ENCODE measurements around the gene TRAPPC10. TPM values are rescaled to one million over a fixed set of nuclear protein-coding genes. Genes with fewer than 3 reads are reported as not detected.

Gene TRAPPC10
- polyA plus RNA-seq, 3 donors, result 5.1 to 15.7 (median 10.9) TPM

DNA sequence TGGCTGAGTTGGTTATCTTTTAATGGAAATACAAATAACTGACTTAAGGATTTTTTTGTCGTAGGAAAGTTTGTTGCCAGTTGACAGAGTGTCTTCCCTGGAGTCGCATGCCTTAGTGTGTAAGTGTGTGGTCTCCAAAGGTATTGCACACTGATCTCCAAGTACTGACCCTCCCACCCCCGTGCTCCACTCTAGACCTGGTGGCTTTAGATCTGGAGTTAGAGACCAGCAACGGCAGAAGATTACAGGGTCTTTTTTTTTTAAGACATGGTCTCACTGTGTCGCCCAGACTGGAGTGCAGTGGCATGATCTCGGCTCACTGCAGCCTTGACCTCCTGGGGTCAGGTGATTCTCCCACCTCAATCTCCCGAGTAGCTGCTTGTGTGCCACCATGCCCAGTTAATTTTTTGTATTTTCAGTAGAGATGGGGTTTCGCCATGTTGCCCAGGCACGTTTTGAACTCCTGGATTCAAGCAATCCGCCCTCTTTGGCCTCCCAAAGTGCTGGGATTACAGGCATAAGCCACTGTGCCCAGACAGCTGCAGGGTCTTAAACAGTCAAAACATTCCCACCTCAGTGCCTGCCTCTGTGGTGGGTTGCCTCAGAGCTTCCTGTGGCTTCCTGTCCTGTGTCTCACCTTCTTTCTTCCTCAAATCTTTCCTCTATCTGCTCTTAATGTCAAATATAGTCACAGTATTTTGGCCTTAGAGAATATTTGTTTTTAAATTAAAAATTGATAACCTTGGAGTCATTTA lies 6.9 kb downstream of the TRAPPC10 start:
- no peak overlapping the region for H3K27ac ChIP-seq (ENCODE audit: low read depth, low read length)
- 57 to 74% (median 73%) methylated on average over 10 of the region's 10 CpGs for WGBS, 3 donors

DNA sequence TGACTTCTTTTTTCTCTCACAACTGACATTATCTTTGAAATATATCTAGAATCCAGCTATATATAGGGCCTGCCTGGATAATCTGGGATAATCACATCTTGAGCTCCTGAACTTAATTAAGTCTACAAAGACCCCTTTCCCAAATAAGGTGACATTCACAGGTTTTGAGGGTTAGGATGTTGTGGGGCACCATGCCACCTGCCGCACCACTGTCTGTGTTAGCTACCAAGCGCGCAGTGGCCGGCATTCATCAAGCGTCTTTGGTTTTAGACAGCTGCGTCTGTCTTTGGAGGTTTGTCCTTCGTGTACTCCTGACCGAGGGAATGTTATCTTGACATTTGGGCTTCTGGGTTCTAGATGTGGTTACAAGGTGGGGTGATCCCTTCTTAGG lies 7.5 kb downstream of the TRAPPC10 start:
- 87 to 95% (median 94%) methylated on average over 8 of the region's 8 CpGs for WGBS, 3 donors
- H3K27ac ChIP-seq (ENCODE audit: low read depth, low read length), result no peak overlapping the region

DNA sequence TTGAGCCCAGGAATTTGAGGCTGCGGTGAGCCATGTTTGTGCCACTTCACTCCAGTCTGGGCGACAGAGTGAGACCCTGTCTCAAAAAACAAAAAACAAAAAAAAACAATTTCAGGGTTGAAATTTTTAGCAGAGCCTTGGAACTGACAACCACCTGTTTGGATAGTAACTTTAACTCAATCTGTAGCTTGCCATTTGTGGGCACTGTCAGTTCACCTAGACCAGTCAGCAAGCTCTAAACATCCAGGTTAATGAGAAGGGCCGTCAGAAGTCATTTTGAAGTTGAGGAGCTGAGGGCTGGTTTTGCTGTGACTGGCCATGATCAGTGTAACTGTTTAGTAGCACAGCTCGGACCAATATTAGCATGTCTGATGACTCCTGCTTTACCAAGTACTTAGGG lies 8.4 kb downstream of the TRAPPC10 start:
- WGBS, 3 donors, result 83 to 87% (median 85%) methylated on average over 4 of the region's 4 CpGs
- no peak overlapping the region for H3K27ac ChIP-seq (ENCODE audit: low read depth, low read length)

DNA sequence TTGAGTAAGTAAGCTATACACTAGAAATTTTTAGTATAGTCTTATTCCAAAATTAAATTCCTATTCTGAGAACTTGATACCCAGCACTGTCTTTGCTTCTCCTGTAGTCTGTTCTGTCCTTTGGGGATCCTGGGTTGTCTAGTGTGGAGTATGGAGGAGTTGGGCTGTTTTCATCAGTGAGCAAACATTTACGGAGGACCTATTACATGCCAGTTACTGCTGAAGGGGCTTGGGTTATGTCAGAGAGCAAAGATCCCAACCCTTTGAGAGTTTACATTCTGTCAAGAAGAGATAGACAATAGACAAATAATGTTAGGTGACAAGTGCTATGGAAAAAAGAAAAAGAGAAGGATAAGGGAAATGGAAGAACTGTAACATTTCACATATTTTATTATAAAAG lies 9.0 kb downstream of the TRAPPC10 start:
- WGBS, 3 donors, result 60 to 78% (median 77%) methylated on average over 1 of the region's 1 CpG
- no peak overlapping the region for H3K27ac ChIP-seq (ENCODE audit: low read depth, low read length)

DNA sequence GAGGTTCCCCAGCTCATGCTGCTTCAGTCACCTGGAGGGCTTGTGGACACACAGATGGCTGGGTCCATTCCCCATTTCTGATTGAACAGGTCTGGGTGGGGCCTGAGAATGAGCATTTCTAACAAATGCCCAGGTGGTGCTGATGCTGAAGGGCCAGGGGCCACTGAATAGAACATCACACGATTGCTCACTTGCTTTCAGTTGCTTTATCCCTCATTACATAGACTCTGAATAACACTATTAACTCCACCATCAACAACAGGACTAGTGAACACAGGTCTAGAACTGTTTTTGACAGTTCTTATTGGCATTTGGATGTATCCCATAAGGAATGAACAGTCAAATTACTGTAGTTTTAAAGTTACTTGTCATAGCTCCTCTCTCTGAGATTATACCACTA lies 12.1 kb downstream of the TRAPPC10 start:
- H3K27ac ChIP-seq (ENCODE audit: low read depth, low read length), result no peak overlapping the region
- WGBS, 3 donors, result 44 to 83% (median 66%) methylated on average over 1 of the region's 1 CpG

DNA sequence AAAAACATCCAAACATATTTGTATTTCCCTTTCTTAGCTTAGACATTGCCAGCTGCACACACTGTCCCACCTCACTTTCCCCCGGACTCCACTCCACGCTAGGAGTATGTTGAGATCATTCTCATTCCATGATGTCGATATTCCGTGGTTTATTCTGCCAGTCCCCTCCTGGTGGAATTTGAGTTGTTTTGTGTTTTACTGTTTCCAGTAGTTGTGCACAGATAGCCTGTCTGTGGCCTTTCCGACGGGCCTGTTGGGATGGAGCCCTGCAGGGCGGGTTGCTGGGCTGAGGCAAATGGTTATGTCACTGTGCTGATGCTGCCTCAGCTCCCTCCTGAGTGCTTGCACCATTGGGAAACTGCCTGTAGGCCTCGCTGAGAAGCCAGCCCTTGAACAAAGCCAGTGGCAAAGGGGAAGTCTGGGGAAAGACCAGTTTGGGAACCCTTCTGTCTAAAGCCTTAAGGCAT lies 12.8 kb downstream of the TRAPPC10 start:
- no peak overlapping the region for H3K27ac ChIP-seq (ENCODE audit: low read depth, low read length)
- 33 to 78% (median 41%) methylated on average over 8 of the region's 8 CpGs for WGBS, 3 donors

DNA sequence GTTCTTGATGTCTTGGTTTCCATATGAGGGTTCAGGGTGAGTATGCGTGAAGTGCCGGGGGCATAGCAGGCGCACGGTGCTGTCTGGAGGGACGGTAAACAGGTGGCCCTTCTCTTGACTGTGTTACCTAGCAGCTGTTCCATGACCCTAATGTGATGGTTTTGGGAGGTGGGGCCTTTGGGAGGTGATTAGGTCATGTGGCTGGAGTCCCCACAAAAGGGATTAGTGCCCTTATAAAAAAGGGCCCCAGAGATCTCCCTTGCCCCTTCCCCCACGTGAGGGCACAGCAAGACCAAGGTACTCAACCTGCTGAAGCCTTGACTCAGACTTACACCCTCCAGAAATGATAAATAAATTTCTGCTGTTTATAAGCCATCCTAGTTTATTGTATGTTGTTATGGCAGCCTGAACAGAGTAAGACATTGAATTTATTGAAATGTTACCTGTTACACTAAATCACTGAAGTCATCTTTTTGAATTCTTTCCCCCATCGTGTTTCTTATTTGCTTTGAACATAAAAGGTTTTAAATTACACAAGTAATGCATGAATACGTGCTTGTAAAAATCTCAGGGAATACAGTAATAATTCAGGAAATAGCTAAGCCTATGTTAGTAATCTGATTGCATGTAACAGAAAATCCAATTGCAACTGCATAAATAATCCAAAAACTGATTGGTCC lies 15.6 kb downstream of the TRAPPC10 start:
- H3K27ac ChIP-seq (ENCODE audit: low read depth, low read length), result no peak overlapping the region
- WGBS, 3 donors, result 90 to 97% (median 95%) methylated on average over 8 of the region's 8 CpGs

DNA sequence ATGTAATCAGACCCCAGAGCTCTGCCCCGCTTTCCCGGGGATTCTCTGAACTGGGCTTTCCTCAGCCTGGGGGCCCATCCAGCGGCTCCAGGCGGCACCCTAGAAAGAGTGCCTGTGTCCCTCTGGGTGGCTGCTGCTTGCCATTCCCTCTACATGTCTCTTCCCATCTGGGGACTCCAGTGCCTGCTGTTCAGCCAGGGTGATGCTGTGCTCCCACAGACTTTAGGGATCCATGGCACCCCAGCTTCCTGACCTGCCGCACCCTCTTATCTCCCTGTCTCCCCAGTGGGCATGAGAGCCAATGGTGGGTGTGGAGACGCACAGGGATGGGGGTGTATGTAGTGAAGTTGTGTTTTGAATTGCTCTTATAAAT lies 16.2 kb downstream of the TRAPPC10 start:
- WGBS, 3 donors, result 92 to 98% (median 96%) methylated on average over 6 of the region's 6 CpGs
- H3K27ac ChIP-seq (ENCODE audit: low read depth, low read length), result no peak overlapping the region

DNA sequence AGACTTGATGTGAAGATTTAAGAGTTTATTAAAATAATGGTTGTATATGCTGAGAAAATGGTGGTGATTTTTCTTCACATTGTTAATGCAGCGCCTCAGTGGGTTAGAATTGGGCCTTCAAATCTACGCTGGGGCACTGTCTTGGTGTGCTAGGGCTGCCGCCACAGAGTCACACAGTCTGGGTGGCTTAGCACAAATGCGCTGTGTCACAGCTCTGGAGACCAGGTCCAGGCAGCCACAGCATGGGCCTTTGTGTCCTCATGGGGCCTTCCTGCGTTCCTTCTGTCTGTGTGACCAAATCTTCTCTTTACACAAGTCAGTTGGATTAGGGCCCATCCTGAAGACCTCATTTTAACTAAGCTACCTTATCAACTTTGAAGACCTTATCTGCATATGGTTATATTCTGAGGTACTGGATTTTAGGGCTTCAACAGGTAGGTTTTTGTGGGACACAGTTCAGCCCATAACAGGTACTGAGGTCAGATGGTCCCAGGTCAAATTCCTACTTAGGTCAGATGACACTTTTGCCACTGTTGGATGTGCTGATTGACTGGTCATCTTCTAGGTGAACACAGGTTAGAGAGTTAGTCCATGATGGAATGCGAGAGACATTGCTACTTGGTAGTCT lies 17.5 kb downstream of the TRAPPC10 start:
- 90 to 95% (median 94%) methylated on average over 6 of the region's 6 CpGs for WGBS, 3 donors
- H3K27ac ChIP-seq (ENCODE audit: low read depth, low read length), result no peak overlapping the region

DNA sequence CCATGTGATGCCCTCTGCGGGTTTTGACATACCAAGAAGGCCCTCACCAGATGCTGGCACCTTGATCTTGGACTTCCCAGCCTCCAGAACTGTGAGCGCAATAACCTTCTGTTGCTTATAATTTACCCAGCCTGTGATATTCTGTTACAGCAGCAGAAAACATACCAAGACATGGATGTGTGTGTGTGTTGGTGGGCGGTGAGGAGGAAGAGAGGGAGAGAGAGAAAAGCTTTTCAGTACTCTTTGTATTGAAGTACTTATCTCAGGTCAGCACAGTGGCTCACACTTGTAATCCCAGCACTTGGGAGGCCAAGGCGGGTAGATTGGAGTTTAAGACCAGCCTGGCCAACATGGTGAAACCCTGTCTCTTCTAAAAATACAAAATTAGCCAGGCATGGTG lies 23.1 kb downstream of the TRAPPC10 start:
- 94 to 98% (median 96%) methylated on average over 4 of the region's 4 CpGs for WGBS, 3 donors
- no peak overlapping the region for H3K27ac ChIP-seq (ENCODE audit: low read depth, low read length)

DNA sequence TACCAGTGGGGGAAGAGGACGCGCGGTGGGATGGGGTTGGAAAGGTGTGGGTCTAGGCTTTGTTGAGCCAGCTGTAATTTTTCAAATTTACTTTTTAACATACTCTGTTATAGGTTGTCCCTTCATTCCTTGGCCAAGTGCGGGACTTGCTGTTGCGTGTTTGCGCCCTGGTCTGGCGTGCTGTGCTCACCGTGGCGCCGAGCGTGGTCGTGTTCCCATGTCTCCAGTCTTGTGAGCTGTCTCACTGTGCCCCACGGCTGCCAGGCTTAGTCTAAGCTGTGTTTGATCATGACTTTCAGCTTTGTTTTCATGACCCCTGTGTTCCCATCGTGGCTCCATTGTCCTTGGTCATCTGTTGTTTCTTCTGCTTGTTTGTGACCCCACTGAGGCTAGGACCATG lies 26.0 kb downstream of the TRAPPC10 start:
- H3K27ac ChIP-seq (ENCODE audit: low read depth, low read length), result no peak overlapping the region
- WGBS, 3 donors, result 96 to 97% (median 96%) methylated on average over 14 of the region's 14 CpGs

DNA sequence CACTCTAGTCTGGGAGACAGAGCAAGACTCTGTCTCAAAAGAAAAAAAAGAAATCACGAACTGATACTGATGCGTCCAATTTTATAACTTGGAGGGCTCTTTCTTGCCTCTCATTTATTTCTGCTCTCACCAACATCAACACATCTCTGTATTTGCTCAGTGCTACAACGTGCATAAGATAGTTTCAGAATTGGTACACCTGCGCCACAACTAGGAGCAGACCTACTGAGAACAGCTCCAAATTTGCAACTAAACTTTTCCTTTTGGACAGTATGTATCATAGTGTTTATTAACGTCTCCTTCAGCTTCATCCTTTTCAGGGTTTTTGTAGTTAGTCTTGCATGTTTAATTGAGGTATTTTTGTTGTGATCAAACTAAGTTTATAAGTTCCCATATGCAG lies 27.7 kb downstream of the TRAPPC10 start:
- H3K27ac ChIP-seq (ENCODE audit: low read depth, low read length), result no peak overlapping the region
- WGBS, 3 donors, result 84 to 90% (median 86%) methylated on average over 5 of the region's 5 CpGs

DNA sequence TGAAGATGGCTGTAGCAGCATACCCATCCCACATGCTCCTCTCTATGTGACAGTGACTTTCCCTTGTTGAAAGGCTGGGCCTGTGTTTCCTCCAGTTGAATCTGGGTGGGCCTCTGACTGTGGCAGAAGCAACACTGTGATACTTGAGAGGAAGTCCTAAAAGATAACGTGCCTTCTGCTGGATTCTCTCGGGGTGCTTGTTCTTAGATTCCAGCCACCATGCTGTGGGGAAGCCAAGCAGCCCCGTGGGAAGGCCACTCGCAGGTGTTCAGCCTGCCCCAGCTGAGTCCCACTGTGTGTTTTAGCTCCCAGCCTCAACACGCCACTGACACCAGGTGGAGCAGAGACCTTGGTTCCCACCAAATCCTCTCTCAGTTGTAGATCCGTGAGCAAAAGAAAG lies 31.5 kb downstream of the TRAPPC10 start:
- 54 to 92% (median 91%) methylated on average over 6 of the region's 6 CpGs for WGBS, 3 donors
- no peak overlapping the region for H3K27ac ChIP-seq (ENCODE audit: low read depth, low read length)

DNA sequence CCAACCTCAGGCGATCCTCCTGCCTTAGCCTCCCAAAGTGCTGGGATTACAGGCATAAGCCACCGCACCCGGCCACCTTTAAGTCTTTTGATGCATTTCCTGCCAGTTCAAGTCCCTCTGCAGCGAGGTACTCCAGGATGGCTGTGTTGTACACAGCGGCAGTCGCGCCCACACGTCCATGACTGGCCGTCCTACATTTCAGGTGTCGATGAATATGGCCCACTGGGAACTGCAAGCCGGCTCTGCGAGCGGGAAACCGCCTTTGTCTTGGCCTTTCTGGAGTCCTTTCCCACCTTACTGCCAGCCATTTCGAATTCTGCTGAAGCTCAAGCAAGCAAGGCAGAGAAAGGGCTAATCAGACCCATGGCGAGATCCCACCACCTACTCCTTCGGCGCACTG lies 34.6 kb downstream of the TRAPPC10 start:
- WGBS, 3 donors, result 96 to 98% (median 97%) methylated on average over 18 of the region's 18 CpGs
- H3K27ac ChIP-seq (ENCODE audit: low read depth, low read length), result no peak overlapping the region

DNA sequence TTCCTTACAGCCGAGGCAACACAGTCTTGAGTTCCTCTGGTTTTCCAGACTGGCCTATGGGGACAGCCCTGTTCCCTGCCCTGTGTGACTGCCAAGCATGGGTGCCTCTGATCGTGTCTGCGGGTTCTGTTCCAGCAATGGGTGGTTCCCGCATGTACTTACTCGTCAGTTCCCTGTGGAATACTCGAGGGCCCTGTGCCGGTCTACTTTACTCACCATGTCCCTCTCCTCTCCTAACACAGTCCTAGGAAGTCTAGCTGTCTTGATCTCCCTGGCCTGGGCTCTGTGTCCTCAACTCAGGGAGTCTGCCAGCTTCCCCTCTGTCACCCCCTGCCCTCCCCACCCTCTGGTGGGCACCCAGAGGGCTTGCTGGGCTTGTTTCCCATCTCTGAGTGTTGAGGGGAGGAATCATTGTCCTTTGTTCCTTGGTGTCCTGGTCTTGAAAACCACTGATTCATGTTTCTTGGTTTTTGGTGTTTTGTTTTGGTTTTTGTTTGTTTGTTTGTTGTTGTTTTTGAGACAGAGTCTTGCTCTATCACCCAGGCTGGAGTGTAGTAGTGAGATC lies 36.0 kb downstream of the TRAPPC10 start:
- H3K27ac ChIP-seq (ENCODE audit: low read depth, low read length), result no peak overlapping the region
- 75 to 91% (median 76%) methylated on average over 7 of the region's 7 CpGs for WGBS, 3 donors

DNA sequence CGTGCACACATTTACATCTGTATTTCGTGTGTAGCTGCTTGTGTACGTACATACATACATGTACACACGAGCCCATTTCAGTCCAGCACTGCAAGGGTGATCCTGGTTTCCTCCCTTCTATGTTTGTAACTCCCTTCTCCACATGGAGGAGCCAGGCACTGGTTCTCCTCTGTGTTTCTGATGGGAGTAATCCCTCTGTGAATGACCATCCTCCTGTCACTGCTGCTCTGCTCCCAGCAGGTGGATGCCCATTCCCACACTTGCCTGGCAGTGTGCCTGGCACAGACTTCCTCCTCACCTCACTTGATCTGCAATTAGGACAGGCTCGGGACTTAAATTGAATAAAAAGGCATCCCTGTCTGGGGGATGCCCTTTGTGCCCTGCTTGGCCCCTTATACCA lies 37.1 kb downstream of the TRAPPC10 start:
- WGBS, 3 donors, result 82 to 83% (median 82%) methylated on average over 5 of the region's 5 CpGs
- H3K27ac ChIP-seq (ENCODE audit: low read depth, low read length), result no peak overlapping the region

DNA sequence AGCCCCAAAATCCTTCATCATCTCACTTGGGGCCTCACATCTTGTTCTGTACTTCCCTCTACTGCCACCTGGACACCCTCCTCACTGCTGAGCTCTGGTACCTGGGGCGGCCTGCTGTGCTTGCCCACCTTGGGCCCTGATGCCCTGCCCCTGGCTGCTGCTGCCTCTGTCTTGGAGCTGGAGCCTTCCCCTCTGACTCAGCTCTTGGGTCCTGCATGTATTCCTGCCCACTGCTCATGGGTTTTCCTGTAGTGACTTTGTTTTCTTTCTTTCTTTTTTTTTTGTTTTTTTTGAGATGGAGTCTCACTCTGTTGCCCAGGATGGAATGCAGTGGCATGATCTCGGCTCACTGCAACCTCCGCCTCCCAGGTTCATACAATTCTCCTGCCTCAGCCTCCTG lies 37.5 kb downstream of the TRAPPC10 start:
- no peak overlapping the region for H3K27ac ChIP-seq (ENCODE audit: low read depth, low read length)
- WGBS, 3 donors, result 95 to 100% (median 97%) methylated on average over 3 of the region's 3 CpGs

DNA sequence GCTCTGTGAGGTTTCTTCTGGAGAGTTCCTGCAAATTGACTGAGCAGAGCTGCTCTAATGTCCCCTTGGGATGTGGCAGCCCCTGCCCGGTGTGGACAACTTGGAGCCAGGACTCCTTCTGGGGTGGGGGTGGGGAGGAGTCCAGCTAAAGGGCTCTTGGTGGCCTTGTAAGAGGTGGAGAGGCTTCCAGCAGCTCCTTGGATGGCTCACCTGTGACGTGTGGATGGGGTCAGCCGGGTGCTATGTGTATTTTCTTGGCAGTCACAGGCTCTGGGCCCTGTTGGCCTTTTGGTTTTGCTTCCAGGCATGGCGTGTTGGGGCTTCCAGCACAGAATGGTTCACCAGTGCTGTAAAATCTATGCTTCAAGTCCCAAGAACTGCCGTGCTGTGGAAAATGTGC lies 38.2 kb downstream of the TRAPPC10 start:
- WGBS, 3 donors, result 78 to 93% (median 86%) methylated on average over 5 of the region's 5 CpGs
- no peak overlapping the region for H3K27ac ChIP-seq (ENCODE audit: low read depth, low read length)

DNA sequence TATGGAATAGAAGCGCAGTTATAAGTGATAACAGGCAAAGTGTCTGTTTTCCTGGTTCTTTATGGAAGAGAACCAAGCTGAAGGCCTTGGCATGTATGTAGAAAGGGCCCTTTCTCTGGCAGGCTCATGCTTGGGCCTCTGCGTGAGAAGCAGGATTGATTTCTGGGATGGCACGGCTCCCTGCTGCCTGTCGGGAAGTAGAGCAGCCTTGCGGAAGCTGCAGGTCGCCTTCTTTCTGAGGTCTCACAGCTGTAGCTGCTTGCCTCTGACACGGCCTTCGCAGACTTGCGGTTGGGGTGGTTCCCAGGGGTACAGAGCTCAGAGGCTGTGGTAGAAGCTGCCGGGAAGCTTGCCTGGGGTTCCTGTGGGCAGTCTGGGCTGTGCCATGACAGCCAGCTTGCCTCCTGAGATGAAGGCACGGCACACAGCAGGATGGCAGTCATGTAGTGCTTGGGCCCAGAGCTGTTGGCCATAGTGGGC lies 39.4 kb downstream of the TRAPPC10 start:
- H3K27ac ChIP-seq (ENCODE audit: low read depth, low read length), result no peak overlapping the region

More for the DNA sequence above, 39.4 kb downstream of the TRAPPC10 start:
- WGBS, 3 donors, result 37 to 71% (median 68%) methylated on average over 11 of the region's 11 CpGs

Data from adipose tissue (tissue), 3 donors.